Activated CD4-positive, CD25-positive, alpha-beta regulatory T cell treated with anti-CD3 and anti-CD28 coated beads, Interleukin-2, amount 50 U/mL, for 72 hours (primary cell): ENCODE results near the gene KANK3.
"Not testable (repeated sequence)": the region's sequence is repeated elsewhere in the genome, so short reads cannot be mapped to it uniquely, and the experiment has no call there.

Experiments used
- DNase-seq: peaks from one replicate; pipeline ENCODE4 v3.0.0; 2021

KANK3 gene

GRCh38 chr19:8336660-8337059 lies 6.4 kb downstream of the KANK3 start:
- no peak for DNase-seq

DNA sequence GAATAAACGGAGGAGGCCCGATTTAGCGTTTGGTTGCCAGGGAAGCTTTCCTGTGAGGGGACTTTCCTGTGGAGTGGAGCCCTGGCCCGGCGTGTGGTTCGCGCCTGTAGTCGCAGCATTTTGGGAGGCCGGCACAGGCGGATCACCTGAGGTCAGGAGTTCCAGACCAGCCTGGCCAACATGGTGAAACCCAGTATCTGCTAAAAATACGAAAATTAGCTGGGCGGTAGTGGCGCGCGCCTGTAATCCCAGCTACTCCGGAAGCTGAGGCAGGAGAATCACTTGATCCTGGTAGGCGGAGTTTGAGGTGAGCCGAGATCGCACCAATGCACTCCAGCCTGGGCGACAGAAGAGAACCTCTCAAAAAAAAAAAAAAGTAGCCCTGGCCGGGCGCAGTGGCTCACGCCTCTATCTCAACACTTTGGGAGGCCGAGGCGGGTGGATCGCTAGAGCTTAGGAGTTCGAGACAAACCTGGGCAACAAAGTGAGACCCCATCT lies 6.9 kb downstream of the KANK3 start:
- no peak for DNase-seq

- peak; percentile 37 for DNase-seq
These were observed 7.6 kb downstream of the KANK3 start for GRCh38 chr19:8335343-8336071.

GRCh38 chr19:8334458-8335342 lies 8.4 kb downstream of the KANK3 start:
- peak; percentile 44 for DNase-seq

GRCh38 chr19:8333767-8334457 lies 9.2 kb downstream of the KANK3 start:
- no peak for DNase-seq

GRCh38 chr19:8332976-8333766 lies 9.9 kb downstream of the KANK3 start:
- DNase-seq: no peak

- DNase-seq: no peak
These were observed 11.7 kb downstream of the KANK3 start for GRCh38 chr19:8331263-8331845.

- no peak for DNase-seq
These were observed 13.1 kb downstream of the KANK3 start for GRCh38 chr19:8329996-8330395.

DNA sequence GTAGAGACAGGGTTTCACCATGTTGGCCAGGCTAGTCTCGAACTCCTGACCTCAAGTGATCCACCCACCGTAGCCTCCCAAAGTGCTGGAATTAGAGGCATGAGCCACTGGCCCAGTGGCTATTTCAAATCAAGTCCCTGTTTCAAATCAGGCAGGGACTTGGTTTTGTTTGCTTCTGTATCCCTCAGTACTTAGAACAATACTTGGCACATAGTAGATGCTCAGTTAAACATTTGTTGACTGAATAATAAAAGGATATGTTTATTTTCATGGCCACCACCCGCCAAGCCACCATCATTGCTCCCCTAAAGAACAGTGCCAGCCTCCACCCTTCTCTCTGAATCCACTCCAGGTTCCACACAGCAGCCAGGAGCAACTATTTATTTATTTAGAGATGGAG lies 17.6 kb downstream of the KANK3 start:
- no peak for DNase-seq

DNA sequence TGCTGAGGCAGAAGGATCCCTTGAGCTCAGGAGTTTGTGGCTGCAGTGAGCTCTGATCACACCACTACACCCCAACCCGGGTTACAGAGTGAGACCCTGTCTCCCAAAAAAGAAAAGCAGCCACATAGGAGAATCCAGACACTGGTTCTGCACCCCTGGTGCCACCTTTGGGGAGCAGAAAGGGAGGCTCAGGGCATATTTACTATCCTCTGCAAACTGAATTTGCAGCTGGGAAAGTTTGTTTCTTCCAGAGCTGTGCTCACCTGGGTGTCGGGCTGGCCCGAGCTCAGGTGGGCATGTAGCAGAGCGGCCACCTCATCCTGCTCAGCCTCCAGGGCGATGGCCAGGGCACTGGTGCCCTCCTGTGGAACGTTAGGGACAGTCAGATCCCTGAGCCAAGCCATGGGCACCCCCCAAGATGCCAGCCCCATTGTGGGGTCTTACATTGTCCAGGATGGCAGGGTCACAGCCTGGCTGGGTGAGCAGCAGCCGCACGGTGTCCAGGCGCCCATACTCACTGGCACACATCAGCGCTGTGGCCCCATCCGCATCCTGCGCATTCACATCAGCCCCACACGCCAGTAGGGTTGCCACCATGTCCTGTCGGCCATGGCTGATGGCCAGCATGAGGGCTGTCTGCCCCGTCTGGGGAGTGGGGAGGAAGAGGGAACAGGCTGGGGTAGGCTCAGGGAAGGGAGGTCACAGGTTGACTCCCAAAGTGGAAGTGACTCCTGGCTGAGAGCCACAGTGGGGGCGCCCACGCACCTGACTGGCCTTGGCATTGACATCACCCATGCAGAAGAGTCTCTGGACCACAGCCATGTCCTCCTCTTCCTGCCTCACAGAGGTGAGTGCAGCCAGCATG lies 18.6 kb downstream of the KANK3 start:
- no peak for DNase-seq

GRCh38 chr19:8323781-8324185 lies 19.3 kb downstream of the KANK3 start:
- no peak for DNase-seq

DNA sequence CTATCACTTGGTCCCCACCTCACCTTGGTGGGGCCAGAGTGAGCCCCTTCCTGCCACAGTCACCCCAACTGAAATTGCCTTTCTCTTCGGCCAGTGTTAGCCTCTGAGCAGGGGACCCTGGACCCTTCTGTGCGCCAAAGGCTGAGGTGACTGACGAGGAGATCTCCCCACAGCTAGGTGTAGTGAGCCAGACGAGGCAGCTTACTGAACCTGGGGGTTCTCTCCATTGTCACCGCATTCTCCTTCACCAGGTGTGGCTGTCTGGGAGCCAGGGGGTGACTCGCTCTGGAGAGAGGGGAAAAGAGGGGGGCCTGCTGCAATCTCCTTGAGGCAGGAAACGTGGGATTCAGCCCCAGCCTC lies 20.4 kb downstream of the KANK3 start:
- DNase-seq: no peak

DNA sequence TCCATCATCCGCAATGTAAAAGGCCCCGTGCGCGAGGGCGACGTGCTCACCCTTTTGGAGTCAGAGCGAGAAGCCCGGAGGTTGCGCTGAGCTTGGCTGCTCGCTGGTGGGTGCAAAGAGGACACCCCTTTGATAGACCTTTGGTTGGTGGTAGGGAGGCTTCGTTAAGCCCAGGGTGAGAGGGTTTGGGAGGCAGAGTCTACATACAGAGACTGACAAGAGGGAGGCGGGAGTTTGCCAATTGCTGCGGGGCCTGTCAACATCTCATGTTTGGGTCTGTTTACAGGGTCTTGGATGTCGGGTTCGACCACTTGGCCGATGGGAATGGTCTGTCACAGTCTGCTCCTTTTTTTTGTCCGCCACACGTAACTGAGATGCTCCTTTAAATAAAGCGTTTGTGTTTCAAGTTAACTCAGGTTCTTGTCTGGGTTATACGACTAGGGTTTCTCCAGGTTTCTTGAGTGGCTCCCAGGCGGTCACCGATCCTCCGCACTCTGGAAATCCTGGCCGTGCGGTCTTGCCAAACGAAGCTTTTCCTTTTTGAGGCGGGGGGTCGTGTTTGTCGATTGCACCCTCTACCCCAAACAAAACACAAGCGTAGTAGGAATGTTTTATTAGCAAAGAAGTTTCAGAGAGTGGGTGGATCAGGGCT lies 20.9 kb downstream of the KANK3 start:
- DNase-seq: no peak

DNA sequence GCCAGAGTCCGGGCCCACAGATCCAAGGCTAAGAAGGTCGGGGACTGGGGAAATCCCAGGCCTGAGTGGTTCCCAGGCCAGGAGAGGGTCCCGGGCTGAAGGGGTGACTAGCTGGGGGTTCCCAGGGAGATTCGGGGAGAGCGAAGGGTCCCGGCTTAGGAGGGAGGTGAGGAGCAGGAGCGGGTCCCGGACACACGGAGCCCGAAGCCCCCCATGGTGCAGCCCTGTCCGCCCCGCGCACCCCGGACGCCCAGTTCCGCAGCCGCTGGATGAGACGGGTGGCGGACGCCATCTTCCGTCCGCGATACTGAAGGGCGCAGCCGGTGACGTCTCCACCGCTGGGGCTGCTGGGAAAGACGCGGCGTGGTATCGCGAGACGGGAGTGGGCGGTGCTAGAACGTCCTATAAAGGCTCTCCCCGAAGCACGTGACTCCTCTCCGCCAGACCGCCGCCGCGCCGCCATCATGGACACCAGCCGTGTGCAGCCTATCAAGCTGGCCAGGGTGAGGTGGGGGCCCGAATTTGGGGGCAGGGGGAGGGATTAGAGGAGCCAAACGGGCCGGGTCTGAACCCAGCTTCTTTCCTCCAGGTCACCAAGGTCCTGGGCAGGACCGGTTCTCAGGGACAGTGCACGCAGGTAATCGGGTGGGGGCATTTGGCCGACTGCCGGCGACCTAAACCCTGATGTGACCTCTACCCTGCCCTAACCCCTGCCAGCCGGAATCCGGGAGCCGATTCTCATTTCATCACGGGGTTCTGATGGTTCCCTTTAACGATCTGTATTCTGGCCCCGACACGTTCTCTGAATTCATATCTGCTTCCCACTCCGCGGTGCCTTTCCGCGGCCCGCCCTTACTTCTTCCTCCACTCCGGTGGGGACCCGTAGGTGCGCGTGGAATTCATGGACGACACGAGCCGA lies 21.7 kb downstream of the KANK3 start, which contains the start of the genes NDUFA7 and RPS28:
TSS of gene NDUFA7 (minus strand) at position 309 of the 919 bp plus-strand sequence. CDS start at position 292, 17 bp downstream.
TSS of gene RPS28 (plus strand) at position 430 of the 919 bp plus-strand sequence. CDS start at position 465, 35 bp downstream.
- peak; percentile 98 for DNase-seq

GRCh38 chr19:8320564-8321066 lies 22.4 kb downstream of the KANK3 start:
- DNase-seq: no peak

DNA sequence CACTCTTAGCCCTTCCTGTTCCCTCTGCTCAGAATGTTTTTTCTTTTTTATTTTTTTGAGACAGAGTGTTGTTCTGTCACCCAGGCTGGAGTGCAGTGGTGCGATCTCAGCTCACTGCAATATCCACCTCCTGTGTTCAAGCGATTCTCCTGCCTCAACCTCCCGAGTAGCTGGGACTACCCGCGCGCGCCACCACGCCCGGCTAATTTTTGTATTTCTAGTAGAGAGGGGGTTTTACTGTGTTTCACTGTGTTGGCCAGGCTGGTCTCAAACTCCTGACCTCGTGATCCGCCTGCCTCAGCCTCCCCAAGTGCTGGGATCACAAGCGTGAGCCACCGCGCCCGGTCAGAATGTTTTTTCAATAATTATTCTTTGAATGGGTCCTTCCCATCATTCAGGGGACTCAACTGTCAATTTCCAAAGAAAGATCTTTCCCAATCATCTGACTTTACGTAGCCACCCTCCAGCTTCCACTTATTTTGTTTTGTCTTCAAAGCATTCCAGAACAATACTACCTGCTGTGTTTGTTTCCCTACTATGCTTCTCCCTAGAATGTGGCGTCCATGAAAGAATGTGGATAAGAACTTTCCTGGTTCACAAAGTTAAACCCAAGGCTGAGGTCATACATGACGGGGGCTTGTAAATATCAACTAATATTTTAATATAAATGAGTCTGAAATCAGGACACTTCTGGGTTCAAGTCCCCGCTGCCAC lies 23.1 kb downstream of the KANK3 start:
- no peak for DNase-seq

DNA sequence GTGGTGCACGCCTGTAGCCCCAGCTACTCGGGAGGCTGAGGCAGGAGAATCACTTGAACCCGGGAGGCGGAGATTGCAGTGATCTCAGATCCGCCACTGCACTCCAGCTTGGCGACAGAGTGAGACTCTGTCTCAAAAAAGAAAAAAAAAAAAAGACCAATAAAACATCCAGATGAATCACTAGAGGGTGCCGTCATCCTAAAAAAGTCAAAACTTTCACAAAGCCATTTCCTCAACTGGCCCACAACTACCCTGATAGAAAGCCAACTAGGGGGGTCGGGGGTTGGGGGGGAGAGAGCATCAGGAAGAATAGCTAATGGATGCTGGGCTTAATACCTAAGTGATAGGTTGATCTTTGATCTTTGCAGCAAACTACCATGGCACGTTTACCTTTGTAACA lies 24.2 kb downstream of the KANK3 start:
- DNase-seq: not testable (repeated sequence)
